HepG2 (cell line): ENCODE measurements around the gene INO80C. TPM values are rescaled to one million over a fixed set of nuclear protein-coding genes. Genes with fewer than 3 reads are reported as not detected.

ENCODE experiments used
- ARNT2 ChIP-seq: sonication (generic); formaldehyde crosslinking; IDR thresholded peaks from 2 replicates; pipeline ENCODE4 v1.8.0; 2022; ENCODE audit warnings: mild to moderate bottlenecking, low read depth, missing genetic modification reagents, moderate library complexity
- ATF4 ChIP-seq, 2 experiments: fragments of 450-650 bp in 1 of 2; sonication (generic) in 1 of 2; formaldehyde crosslinking; IDR thresholded peaks; 2 replicates each; pipeline versions ENCODE4 v1.5.0 to v1.8.0; 2020 to 2022; ENCODE audit warnings: mild to moderate bottlenecking in 1 of 2, missing genetic modification reagents in 1 of 2
- BCL3 ChIP-seq: sonication (generic); formaldehyde crosslinking; IDR thresholded peaks from 2 replicates; pipeline ENCODE4 v1.5.1; 2020; ENCODE audit warnings: mild to moderate bottlenecking, missing genetic modification reagents, moderate library complexity
- ELF3 ChIP-seq: IDR thresholded peaks from 2 replicates; pipeline ENCODE4 v1.6.1; 2016; ENCODE audit warnings: missing genetic modification reagents, missing compliant biosample characterization
- FOXM1 ChIP-seq: sonication (generic); formaldehyde crosslinking; IDR thresholded peaks from 2 replicates; pipeline ENCODE4 v1.5.0; 2020; ENCODE audit warnings: missing genetic modification reagents
- HIC2 ChIP-seq: sonication (generic); formaldehyde crosslinking; IDR thresholded peaks from 2 replicates; pipeline ENCODE4 v1.9.0; 2022; ENCODE audit warnings: low read depth, missing genetic modification reagents
- IRF2 ChIP-seq: IDR thresholded peaks from 2 replicates; pipeline ENCODE4 v1.6.1; 2018; ENCODE audit warnings: missing genetic modification reagents, missing compliant biosample characterization
- MYPOP ChIP-seq: sonication (generic); formaldehyde crosslinking; IDR thresholded peaks from 2 replicates; pipeline ENCODE4 v1.8.1; 2023; ENCODE audit warnings: mild to moderate bottlenecking, moderate library complexity, missing genetic modification reagents
- SALL2 ChIP-seq: sonication (generic); formaldehyde crosslinking; IDR thresholded peaks from 2 replicates; pipeline ENCODE4 v1.8.1; 2023; ENCODE audit warnings: mild to moderate bottlenecking, missing genetic modification reagents, inconsistent platforms
- STAT5B ChIP-seq: sonication (generic); formaldehyde crosslinking; IDR thresholded peaks from 2 replicates; pipeline ENCODE4 v1.4.0; 2020; ENCODE audit warnings: missing genetic modification reagents
- TCF12 ChIP-seq, 2 experiments: fragments of 450-650 bp in 1 of 2; sonication (generic) in 1 of 2; formaldehyde crosslinking in 1 of 2; IDR thresholded peaks; 2 replicates each; pipeline versions ENCODE4 v1.6.1 to v1.8.0; 2017 to 2022; ENCODE audit warnings: antibody characterized with exemption in 1 of 2, mild to moderate bottlenecking in 1 of 2, missing genetic modification reagents in 1 of 2, moderate library complexity in 1 of 2
- ZBTB7A ChIP-seq: sonication (generic); formaldehyde crosslinking; IDR thresholded peaks from 2 replicates; pipeline ENCODE4 v1.8.0; 2022; ENCODE audit warnings: mild to moderate bottlenecking, missing genetic modification reagents
- ZFP82 ChIP-seq: sonication (generic); formaldehyde crosslinking; IDR thresholded peaks from 2 replicates; pipeline ENCODE4 v1.5.1; 2020; ENCODE audit warnings: mild to moderate bottlenecking, missing genetic modification reagents, borderline replicate concordance
- ZFY ChIP-seq: sonication (generic); formaldehyde crosslinking; IDR thresholded peaks from 2 replicates; pipeline ENCODE4 v1.4.0; 2020; ENCODE audit warnings: missing genetic modification reagents
- ZMAT5 ChIP-seq: sonication (generic); formaldehyde crosslinking; IDR thresholded peaks from 2 replicates; pipeline ENCODE4 v1.5.0; 2020; ENCODE audit warnings: mild to moderate bottlenecking, low read depth, missing genetic modification reagents, borderline replicate concordance
- ZNF432 ChIP-seq: sonication (generic); formaldehyde crosslinking; IDR thresholded peaks from 2 replicates; pipeline ENCODE4 v1.5.0; 2020; ENCODE audit warnings: missing genetic modification reagents, mild to moderate bottlenecking, borderline replicate concordance
- ZNF513 ChIP-seq: sonication (generic); formaldehyde crosslinking; conservative IDR thresholded peaks from 2 replicates; pipeline ENCODE4 v1.5.0; 2020; ENCODE audit warnings: missing genetic modification reagents
- ZSCAN21 ChIP-seq: sonication (generic); formaldehyde crosslinking; IDR thresholded peaks from 2 replicates; pipeline ENCODE4 v1.8.0; 2022; ENCODE audit warnings: mild to moderate bottlenecking, missing genetic modification reagents, moderate library complexity, borderline replicate concordance
- polyA plus RNA-seq, 8 experiments: library from polyadenylated mRNA; depleted of rRNA in 3 of 8; stranded (reverse) in 7 of 8; unstranded in 1 of 8; fragments of >200 nt; fragmentation: Illumina TruSeq in 4 of 8; extraction: Trizol in 4 of 8; gene quantifications; 2 replicates each; pipeline versions ENCODE4 v1.2.1 to v1.2.3, GENCODE V29; 2011 to 2016; ENCODE audit warnings: low read depth in 4 of 8, missing spikeins in 1 of 8, mixed read lengths in 1 of 8; ENCODE audit not compliant: insufficient read depth in 1 of 8
- total RNA-seq, 5 experiments: library from RNA; depleted of rRNA; stranded (reverse); fragments of >200 nt; fragmentation: Illumina TruSeq; extraction: Trizol; gene quantifications; 2 replicates each; pipeline ENCODE4 v1.2.3, GENCODE V29; 2016; ENCODE audit warnings: low read depth in 1 of 5

The INO80C gene
- total and polyA plus RNA-seq, 2 of the 13 experiments (the other 11 are each of a cell fraction or from before 2014, with no cell fraction given): 8.2 to 15.4 TPM

- TF ChIP-seq HIC2 (CRISPR knock-in tag): no peak
- peak in 1 of 2 experiments; percentile 84; a peak in 2 of 4 replicates for TF ChIP-seq ATF4 (CRISPR knock-in tag; IDR thresholded peaks at IDR 0.05)
- TF ChIP-seq MYPOP (CRISPR knock-in tag): 0 out of 2 replicates have a peak, but pooled peaks have one; percentile 30
- no peak for TF ChIP-seq TCF12 (IDR thresholded peaks at IDR 0.05)
- TF ChIP-seq TCF12 (CRISPR knock-in tag; IDR thresholded peaks at IDR 0.05): no peak
- TF ChIP-seq IRF2 (CRISPR knock-in tag): 0 out of 2 replicates have a peak, but pooled peaks have one; percentile 61
- no peak for TF ChIP-seq ARNT2 (CRISPR knock-in tag)
- no peak for TF ChIP-seq ZNF432
- no peak for TF ChIP-seq ZNF513 (CRISPR knock-in tag)
- no peak for TF ChIP-seq ZBTB7A (CRISPR knock-in tag)
- TF ChIP-seq FOXM1: no peak
- no peak for TF ChIP-seq ZSCAN21
- peak; percentile 61 for TF ChIP-seq ELF3 (CRISPR knock-in tag)
- no peak for TF ChIP-seq STAT5B (CRISPR knock-in tag)
- no peak for TF ChIP-seq ZFP82 (CRISPR knock-in tag)
- no peak for TF ChIP-seq ZFY (CRISPR knock-in tag)
- no peak for TF ChIP-seq BCL3
- TF ChIP-seq SALL2 (CRISPR knock-in tag): no peak
- no peak for TF ChIP-seq ZMAT5 (CRISPR knock-in tag)
Measured at GRCh38 chr18:35478520-35479435, 19.0 kb downstream of the INO80C start (continued).
